Ishikawa (cell line): Measurements from ENCODE around the gene ELOVL2.

Experiments
- CEBPB ChIP-seq: IDR thresholded peaks from 2 replicates; pipeline ENCODE4 v1.6.1; 2012
- CREB1 ChIP-seq: IDR thresholded peaks from 2 replicates; pipeline ENCODE4 v1.6.1; 2012; ENCODE audit warnings: low read depth
- EGR1 ChIP-seq: IDR thresholded peaks from 2 replicates; pipeline ENCODE4 v1.6.1; 2012
- EP300 ChIP-seq: IDR thresholded peaks from 2 replicates; pipeline ENCODE4 v1.6.1; 2012; ENCODE audit warnings: borderline replicate concordance
- FOXM1 ChIP-seq: IDR thresholded peaks from 2 replicates; pipeline ENCODE4 v1.6.1; 2012; ENCODE audit warnings: low read depth, borderline replicate concordance
- MAX ChIP-seq: IDR thresholded peaks from 2 replicates; pipeline ENCODE4 v1.6.1; 2012
- NFIC ChIP-seq: IDR thresholded peaks from 2 replicates; pipeline ENCODE4 v1.6.1; 2012
- RAD21 ChIP-seq: IDR thresholded peaks from 2 replicates; pipeline ENCODE4 v1.6.1; 2012; ENCODE audit warnings: low read depth
- REST ChIP-seq: IDR thresholded peaks from 2 replicates; pipeline ENCODE4 v1.6.1; 2012; ENCODE audit warnings: low read depth, mild to moderate bottlenecking
- TAF1 ChIP-seq: IDR thresholded peaks from 2 replicates; pipeline ENCODE4 v1.6.1; 2012; ENCODE audit warnings: low read depth, mild to moderate bottlenecking
- TCF12 ChIP-seq: IDR thresholded peaks from 2 replicates; pipeline ENCODE4 v1.6.1; 2012; ENCODE audit warnings: low read depth
- TEAD4 ChIP-seq: IDR thresholded peaks from 2 replicates; pipeline ENCODE4 v1.6.1; 2012
- USF1 ChIP-seq: IDR thresholded peaks from 2 replicates; pipeline ENCODE4 v1.6.1; 2012
- YY1 ChIP-seq: IDR thresholded peaks from 2 replicates; pipeline ENCODE4 v1.6.1; 2012; ENCODE audit warnings: low read depth
- ZBTB7A ChIP-seq: IDR thresholded peaks from 2 replicates; pipeline ENCODE4 v1.6.1; 2012; ENCODE audit warnings: low read depth

Gene ELOVL2

GRCh38 chr6:11064836-11065235 lies 20.7 kb upstream of the ELOVL2 start:
- no peak for TF ChIP-seq NFIC
- no peak for TF ChIP-seq USF1
- TF ChIP-seq EGR1, result no peak
- TF ChIP-seq TAF1, result no peak
- TF ChIP-seq FOXM1, result no peak
- no peak for TF ChIP-seq YY1
- TF ChIP-seq RAD21, result no peak
- TF ChIP-seq MAX, result no peak
- no peak for TF ChIP-seq ZBTB7A
- no peak for TF ChIP-seq TCF12
- TF ChIP-seq CEBPB, result no peak
- TF ChIP-seq CREB1, result no peak
- no peak for TF ChIP-seq REST

GRCh38 chr6:11062715-11063114 lies 18.6 kb upstream of the ELOVL2 start:
- no peak for TF ChIP-seq EGR1
- TF ChIP-seq CREB1, result no peak
- TF ChIP-seq TEAD4, result no peak
- TF ChIP-seq YY1, result no peak
- TF ChIP-seq EP300, result no peak
- TF ChIP-seq FOXM1, result no peak
- no peak for TF ChIP-seq REST
- no peak for TF ChIP-seq MAX
- no peak for TF ChIP-seq TAF1
- TF ChIP-seq TCF12, result no peak

- TF ChIP-seq NFIC, result no peak
- no peak for TF ChIP-seq TAF1
- TF ChIP-seq MAX, result no peak
- TF ChIP-seq TCF12, result no peak
- no peak for TF ChIP-seq EP300
- no peak for TF ChIP-seq CREB1
- no peak for TF ChIP-seq CEBPB
- no peak for TF ChIP-seq YY1
- no peak for TF ChIP-seq ZBTB7A
- no peak for TF ChIP-seq EGR1
- TF ChIP-seq REST, result no peak
- TF ChIP-seq FOXM1, result no peak
These were observed 18.0 kb upstream of the ELOVL2 start for GRCh38 chr6:11062083-11062482.

- TF ChIP-seq TAF1, result no peak
- TF ChIP-seq USF1, result no peak
- no peak for TF ChIP-seq TEAD4
- TF ChIP-seq TCF12, result no peak
- no peak for TF ChIP-seq EGR1
- no peak for TF ChIP-seq NFIC
- TF ChIP-seq RAD21, result no peak
- no peak for TF ChIP-seq MAX
- no peak for TF ChIP-seq EP300
- no peak for TF ChIP-seq CEBPB
These were observed 14.3 kb upstream of the ELOVL2 start for GRCh38 chr6:11058406-11058805.
